ENCODE measurements around the gene PACS2.

The PACS2 gene

DNA sequence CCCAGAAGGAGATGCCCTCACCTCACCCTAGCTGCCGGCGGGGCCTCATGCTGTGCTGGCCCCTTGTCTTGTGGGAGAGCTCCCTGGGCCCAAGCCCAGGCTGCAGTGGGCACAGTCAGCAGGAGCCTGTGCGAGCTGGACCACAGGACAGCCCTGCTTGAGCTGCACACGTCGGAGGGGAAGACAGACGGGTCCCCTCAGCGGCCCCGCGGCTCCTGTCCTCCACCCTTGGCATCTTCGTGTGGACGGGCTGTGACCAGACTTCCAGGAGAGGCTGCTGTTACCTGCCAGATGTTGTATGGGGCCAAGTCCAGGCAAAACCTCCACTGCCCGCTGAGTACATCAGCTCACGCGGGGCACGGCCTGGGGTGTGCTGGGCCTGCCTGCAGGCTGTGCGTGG is 74.4 kb downstream of the PACS2 start:
- DNase-seq, result peak; percentile 44

DNA sequence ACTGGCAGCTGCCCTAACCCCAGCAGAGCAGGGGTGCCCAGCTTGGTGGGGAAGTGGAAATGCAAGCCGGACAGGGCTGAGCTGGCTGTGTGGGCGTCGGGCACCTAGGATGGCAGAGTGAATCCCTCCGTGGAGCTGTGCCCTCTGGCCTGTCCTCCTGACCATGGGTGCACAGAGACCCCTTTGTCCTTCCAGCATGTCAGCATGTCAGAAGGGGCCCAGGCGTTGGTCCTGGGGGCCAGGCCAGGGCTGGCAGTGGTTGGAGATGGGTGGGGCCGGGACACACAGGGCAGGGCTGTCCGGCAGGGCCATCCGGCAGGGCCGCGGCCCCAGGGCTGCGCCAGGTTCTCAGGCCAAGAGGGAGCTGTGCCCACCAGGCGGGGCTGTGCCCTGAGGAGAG is 75.0 kb downstream of the PACS2 start:
- DNase-seq, result peak; percentile 37

DNA sequence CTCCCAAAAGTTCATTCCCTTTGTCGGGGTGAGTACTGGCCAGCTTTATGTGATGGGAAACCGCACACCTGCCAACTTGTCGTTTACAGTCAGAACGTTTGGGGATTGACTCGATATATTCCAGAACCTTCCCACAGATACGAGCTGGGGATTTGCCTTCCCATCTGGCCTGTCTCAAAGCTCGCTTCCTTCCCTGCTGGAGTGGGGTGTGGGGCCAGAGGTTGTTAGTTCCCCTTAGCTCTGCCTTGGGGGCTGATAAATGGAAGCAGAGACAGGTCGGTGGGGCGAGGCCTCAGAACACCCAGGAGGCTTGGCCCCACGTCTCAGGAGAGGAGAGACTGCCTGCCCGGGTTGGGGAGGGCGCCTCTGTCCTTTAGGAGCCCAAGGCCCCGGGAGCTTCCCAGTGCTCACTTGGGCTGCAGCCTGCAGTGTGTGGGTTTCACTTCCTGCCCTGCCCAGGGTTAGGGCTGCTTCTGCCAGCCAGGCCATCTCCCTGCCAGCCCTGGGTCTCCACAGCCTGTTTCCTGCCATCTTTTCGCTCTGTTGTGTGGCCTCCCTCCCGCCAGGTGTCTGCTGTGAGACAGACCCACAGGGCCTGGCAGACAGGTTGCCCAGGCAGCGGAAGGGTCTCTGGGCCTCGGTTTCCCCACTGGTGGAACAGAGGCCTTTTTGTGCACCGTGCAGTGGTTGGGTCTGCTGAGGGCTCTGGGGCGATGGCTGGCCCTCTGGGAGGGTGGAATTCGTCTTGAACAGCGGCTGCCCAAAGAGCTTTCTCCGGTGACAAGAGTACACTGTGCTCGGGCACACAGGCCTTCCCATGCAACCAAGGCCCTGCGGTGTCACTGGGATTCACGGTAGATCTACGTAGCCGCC is 75.7 kb downstream of the PACS2 start:
- DNase-seq, result peak; percentile 49

DNA sequence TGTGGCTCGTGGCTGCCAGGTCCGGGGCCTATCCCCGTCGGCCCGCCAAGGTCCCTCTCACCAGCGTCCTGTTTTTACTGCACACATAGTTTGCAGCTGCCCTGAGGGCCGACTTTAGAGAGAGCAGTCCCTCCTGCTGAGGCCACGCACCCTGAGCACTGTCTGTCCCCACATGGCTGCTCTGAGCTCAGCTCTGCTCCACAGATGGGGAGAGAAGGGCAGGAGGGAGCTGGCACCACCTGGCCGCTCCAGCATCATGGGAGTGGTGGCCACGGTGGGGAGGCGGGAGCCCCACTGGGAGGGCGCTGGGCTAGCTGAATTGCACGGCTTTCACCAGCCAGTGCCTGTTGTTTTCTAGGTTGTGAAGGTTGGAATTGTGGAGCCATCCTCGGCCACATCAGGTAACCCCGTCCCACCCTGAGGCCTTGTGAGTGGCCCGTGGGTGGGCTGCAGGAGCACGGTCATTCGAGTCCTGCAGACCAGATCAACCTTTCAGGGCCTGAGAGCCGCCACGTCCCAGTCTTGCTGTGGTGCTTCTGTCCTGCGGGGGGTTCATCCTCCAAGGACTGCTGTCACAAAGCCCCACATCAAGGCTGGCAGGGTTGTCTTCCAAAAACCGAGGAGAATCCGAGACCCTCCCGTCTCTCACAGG is 76.4 kb downstream of the PACS2 start:
- DNase-seq, result peak; percentile 49

DNA sequence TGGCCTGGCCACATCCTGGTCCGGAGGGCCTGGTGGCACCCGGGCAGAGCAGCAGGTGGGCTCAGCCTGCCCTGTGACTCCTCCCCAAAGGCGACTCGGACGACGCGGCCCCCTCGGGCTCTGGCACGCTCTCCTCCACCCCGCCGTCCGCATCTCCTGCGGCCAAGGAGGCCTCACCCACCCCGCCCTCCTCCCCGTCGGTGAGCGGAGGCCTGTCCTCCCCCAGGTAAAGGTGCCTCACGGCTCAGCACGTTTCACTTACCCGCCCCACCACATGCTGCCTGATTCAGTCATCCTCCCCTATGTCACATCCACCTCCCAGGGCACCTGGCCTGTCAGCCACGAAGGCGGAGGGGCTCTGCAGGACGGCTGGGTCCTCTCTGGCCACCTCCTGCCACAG is 77.0 kb downstream of the PACS2 start:
- DNase-seq, result peak; percentile 41

DNA sequence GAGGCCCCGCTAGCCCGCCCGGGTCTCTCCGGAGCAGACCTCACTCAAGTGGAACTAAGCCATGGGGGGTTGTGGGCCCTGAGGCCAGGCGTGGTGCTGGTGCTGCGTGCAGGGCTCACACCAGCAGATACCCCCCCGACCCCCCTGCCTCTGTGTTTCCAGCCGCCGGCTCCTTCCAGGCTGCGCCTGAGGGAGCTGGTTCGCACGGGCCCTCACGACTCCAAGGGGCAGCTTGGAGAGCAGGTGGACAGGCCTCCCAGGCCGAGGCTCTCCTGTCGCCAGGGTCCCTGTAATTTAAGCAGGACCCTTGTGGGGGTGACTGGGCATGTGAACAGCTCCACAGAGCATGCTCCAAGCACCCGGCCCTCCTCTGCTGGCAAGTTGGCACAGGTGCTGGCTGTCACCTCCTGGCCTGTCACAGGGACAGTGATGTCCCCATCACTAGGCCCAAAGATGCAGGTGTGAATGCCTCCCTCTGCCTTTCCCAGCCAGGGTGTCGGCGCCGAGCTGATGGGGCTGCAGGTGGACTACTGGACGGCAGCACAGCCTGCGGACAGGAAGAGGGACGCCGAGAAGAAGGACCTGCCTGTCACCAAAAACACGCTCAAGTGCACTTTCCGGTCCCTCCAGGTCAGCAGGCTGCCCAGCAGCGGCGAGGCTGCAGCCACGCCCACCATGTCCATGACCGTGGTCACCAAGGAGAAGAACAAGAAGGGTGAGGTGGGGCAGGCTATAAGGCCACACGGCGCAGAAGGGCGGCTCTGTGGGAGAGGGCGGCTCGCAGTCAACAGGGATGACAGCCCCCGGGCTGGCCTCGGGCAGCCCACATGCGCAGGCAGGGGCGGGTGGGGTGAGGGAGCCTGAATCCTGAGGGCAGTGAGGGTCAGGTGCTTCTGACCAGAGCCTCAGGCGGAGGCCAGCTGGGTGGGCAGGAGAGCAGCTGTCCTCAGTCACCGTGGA is 77.9 kb downstream of the PACS2 start:
- DNase-seq, result peak; percentile 50

DNA sequence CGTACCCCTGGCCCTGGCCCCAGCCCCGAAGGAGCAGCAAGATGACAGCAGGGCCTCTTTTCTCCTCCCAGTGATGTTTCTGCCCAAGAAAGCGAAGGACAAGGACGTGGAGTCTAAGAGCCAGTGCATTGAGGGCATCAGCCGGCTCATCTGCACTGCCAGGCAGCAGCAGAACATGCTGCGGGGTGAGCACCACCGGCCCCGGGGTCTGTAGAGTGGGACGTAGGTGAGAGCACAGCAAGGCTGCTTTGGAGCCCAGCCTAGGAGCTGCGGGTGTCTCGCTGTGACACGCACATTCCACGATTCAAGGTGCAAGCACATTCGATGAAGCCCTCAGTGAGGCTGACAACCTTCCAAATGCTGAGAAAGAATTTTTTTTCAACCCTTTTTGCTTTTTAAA is 78.6 kb downstream of the PACS2 start:
- DNase-seq, result no peak

DNA sequence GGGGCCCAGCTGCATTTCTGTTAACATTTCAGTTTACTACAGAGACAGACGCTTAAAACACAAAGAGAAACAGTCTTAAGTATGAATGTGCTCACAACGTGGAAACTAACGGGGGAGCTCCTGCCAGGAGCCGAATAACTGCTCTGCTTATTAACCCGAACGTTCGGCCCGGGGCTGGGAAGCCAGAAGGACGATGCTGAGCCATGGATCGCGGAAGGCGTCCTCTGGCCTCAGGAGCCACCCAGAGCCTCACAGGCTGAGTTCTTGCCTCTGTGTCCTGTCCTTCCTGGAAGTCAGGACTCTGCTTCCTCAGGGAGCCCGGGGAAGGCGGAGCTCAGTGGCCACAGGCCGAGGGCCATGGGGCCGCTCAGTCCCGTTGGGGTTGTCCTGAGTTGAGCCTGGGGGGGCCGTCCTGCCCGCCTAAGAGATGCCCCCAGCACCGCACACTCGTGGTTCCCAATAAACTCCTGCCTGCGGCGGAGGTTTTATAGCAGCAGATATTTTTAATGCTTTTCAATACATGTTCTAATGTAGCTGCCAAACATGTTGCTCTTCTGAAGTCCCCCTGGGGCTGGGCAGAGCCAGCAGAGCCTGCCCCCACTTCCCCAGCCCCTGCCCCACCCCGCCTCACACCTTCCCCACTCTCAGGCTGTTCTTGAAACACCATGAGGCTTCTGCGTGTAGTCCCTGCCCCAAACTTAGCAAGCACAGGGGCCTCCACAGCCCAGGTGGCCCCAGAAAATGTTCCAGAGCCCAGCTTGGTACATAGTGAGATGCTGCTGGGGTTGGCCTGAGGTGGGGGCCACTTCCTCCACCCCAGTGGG is 80.4 kb downstream of the PACS2 start:
- DNase-seq, result no peak

DNA sequence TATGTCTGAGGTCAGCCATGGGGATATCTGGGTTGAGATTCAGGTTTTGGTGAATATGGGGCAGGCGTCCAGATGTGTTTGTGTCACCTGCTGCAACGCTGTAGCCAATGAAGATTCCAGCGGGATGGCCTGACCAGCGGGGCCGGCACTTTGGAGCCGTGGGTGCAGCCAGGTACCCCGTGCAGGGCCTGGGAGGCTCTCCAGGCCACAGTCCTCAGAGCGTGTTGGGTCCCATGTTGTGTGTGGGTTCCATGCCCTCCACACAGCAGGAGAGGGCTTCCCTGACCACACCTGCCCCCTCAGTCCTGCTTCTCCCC is 80.9 kb downstream of the PACS2 start:
- no peak for DNase-seq

DNA sequence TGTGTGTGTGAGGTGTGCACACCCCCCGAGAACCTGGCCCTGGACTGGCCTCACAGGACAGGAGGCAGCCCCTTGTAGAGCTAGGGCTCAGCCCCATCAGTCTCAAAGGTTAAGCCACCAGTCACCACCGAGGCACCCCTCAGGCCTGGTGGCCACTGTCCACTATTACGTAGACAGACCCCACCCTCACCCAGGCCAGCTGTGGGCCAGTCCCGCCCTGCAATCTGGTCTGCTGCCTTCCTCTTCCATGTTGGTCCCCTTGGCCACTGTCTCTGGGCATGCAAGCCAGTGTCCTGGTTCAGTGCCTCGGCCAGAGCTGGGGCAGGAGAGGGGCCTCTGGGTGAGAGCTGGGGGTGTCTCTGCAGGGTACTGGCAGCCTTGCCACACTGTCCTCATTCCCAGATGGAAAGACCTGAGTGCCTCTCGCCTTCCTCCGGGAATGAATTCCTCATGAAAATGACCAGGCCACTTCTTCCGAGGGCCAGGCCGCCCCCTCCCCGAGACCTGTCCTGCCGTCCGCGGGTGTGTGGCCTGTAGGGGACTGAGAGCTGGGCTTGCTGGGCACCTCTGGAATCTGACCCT is 82.9 kb downstream of the PACS2 start:
- no peak for DNase-seq

DNA sequence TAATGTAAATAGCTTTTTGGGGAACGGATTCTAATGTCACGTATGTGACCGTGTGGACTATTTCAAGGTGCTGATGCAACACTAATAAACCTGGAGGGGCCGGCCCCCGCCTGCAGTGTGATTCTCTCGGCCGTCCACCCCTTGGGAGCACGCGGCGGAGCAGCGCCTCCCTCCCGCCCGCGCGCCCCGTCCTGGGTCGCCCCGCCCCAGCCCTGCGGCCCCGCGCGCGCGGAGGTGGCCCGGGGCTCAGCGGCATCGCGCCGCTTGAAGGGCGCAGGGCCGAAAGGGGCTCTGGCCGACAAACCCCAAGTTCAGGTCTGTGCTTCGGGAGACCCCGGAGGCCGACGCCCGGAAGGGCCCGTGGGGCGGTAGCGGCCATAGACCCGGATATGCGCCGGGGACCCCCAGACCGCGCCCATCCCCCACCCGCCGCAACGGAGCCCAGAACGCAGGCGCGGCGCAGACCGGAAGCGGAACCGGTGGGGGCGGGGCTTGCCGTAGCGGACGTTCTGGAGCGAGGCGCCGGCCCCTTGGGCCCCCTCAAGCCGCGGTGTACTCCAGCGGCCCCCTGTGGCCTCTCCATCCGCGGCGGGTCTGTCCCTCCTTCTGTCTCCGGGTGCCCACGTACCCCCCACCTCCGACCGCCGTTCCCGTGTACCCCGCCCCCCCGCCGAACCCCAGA is 83.6 kb downstream of the PACS2 start, which contains the start of gene TEX22:
TEX22 (plus strand) TSS at position 495 of the 682 bp plus-strand sequence. CDS start 803 bp downstream, outside the sequence.
- DNase-seq, result no peak

DNA sequence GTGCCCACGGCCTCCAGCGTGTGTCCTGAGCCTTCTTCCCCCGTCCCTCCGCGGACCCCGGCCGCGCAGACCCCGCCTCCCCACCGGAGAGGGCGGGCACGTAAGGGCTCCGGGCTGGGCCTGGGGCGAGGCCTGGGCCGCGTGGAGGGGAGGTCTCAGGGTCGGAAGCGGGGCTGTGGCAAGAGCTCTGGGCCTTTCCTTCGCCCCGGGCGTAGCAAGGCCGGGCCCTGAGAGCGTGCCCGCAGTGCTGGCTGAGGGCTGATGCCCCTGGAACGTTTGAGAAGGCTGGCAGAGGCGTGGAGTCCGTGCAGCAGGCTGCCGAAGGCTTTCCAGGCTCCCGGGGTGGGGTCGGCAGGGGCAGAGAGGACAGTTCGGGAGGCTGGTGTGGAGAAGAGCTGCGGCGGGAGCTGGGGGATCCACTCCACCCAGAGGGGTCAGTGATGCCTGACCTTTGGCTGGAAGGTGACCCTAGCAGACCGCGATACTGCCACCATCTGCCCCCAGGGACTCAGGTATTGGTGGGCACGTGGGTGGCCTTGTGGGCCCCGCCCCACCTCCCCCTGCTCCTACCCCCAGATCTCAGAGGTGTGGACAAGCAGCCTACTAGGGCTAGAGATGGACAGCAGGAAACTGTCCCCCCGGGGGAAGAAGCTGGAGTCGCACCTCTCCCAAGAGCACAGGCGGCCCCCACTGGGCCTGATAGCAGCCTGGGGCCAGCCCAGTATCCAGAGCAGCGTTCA is 84.3 kb downstream of the PACS2 start:
- DNase-seq, result no peak

DNA sequence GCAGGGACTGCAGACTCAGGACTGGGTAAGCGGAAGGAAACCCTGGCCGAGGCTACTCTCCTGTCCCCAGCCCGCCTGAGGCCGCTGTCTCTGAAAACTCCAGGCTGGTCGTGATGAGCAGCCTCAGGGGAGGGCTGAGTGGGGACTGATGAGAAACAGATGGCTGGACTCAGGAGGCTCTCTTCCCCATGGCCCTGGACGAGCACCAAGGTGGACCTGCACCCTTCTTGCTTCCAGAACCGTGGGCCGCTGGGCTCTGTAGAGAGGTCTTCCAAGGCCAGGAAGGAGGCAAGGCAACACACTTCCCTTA is 84.9 kb downstream of the PACS2 start:
- no peak for DNase-seq

DNA sequence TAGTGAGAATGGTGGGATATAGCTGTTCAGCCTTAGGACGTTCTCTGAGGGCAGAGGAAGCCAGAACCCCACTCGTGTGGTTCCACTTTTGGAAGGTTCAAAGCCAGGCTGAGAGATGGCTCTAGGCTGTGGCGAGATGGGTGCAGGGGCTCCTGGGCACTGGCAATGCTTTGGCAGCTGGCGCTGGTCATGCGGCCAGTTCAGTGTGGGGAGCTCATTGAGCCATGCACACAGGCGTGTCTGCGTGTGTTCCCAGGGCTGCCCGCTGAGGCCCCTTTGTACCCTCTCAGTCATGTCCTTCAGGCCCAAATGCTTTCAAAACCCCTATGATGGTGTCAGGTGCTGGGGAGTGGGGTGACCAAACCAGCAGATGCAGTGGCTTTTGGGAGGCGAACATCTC is 85.5 kb downstream of the PACS2 start:
- no peak for DNase-seq

DNA sequence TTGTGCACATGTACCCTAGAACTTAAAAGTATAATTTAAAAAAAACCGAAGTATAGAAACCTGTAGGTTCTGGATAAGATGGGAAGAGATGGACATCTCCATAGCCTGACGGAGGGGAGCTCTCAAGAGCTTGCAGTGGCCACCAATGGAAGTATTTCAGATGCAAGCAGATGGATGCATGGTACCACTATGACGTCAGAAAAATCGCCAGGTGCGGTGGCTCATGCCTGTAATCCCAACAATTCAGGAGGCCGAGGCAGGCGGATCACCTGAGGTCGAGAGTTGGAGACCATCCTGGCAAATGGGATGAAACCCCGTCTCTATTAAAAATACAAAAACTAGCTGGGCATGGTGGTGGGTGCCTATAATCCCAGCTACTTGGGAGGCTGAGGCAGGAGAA is 87.2 kb downstream of the PACS2 start:
- DNase-seq, result no peak

DNA sequence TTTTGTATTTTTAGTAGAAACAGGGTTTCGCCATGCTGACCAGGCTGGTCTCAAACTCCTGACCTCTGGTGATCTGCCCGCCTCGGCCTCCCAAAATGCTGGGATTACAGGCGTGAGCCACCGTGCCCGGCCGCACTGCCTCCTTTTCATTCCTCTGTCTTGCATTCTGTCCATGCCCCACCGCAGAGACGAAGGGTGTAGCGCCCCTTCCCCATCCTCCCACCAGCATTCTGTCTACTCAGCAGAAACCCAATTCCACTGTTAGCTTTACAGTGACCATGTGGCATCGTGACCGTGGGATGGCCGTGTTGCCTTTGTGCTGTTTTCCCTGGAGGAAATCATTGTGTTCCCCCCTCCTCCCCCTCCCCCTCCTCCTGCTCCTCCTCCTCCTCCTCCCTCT is 94.0 kb downstream of the PACS2 start:
- no peak for DNase-seq

DNA sequence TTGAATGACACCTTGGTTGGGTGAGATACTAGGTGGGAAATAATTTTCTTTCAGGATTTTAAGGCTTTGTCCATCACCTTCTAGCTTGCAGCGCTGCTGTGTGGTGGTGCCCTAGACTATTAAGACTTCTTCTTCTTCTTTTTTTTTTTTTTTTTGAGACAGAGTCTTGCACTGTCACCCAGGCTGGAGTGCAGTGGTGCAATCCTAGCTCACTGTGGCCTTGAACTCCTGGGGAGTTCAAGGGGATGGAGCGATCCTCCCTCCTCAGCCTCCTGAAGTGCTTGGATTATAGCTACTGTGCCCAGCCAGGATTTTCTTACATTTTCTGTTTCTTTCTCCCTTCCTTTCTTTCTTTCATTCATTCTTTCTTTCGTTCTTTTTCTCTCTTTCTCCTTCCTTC is 94.8 kb downstream of the PACS2 start:
- no peak for DNase-seq

DNA sequence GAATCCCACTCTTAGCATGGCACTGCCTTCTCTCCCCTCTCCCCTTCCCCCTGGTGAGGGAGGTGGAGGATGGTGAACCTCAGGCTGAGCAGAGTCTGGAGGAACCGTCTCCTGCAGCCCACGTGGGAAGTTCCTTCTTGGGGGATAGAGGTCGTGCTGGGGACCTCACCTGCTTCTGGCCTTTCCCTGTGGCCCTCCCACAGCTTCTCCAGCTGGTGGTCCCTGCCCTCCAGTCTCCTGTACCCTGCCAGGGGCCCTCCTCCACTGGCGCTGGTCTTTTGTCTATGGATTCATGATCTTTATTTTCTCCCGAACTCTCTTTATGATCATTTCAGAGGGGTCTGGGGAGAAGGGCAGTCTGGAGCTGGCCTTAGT is 96.1 kb downstream of the PACS2 start:
- DNase-seq, result no peak

DNA sequence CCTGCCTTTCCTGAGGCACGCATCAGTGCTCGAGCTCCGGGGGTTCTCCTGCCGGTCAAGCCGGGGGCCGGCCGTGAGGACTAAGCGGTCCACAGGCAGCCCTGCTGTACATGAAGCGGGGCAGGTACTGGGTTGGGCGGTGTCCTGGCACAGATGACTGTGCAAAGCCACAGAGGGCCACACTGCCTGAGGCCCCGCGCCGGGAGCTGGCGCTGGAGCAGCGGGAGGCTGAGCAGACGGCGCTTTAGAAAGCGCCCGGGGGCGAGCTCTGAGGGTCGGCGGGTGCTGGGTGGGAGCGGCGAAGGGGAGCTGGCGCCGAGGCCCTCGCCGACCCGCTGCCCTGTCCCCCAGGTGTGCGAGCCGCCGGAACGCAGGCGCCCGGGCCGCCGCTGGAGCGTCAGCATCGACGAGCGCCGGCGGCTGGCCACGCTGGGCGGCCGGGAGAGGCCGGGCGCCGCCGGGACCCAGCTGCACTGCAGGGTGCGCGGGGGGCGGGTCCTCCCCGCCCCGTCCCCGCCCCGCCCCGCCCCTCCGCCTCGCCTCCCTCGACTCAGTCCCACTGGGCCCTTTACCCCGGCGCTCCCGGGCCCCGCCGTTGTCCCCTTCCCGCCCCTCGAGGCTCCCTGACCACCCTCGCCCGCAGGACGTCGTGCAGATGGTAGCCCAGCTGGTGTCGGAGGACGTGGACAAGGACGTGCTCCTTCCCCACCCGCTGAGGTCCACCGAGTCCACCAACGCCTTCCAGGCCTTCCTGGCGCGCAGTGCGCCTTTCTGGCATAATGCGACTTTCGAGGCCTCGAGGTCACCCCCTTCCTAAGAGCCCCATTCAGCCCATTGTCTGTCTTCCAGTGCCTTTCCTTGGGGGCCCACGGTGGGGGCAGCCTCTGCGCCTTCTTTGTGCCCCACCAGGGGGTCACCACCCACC is 96.7 kb downstream of the PACS2 start:
- DNase-seq, result peak; percentile 76

All from islet precursor cell (in vitro differentiated cells).